Stimulated activated effector memory CD8-positive, alpha-beta T cell treated with anti-CD3 and anti-CD28 coated beads, Interleukin-12 subunit alpha, Interleukin-12 subunit beta, amount 100 ng/mL, for 72 hours (primary cell): ENCODE results near the gene PPP1R26.
A peak's percentile ranks its signal among the peaks of the same experiment; 100 is the strongest.
"Not testable (repeated sequence)": the region's sequence is repeated elsewhere in the genome, so short reads cannot be mapped to it uniquely, and the experiment has no call there.

Experiments used
- ATAC-seq: fragments of 150-1000 bp; cut with Tn5 transposase; 2 replicates; pipeline ENCODE4 v1.10.0; 2021
- DNase-seq, 2 donors: peaks; one replicate each; pipeline ENCODE4 v3.0.0; 2021 to 2022; ENCODE audit warnings: low spot score in 2 of 2
- H3K27ac Mint-ChIP-seq: one replicate; pipeline ENCODE4 v1.8.0; 2022; ENCODE audit warnings: mild to moderate bottlenecking, mixed read lengths
- H3K36me3 Mint-ChIP-seq: one replicate; pipeline ENCODE4 v1.8.0; 2022; ENCODE audit warnings: mild to moderate bottlenecking, mixed read lengths
- H3K4me1 Mint-ChIP-seq: one replicate; pipeline ENCODE4 v1.8.0; 2022; ENCODE audit warnings: mixed read lengths
- H3K4me3 Mint-ChIP-seq: one replicate; pipeline ENCODE4 v1.8.0; 2022; ENCODE audit warnings: mild to moderate bottlenecking, mixed read lengths
- H3K9me3 Mint-ChIP-seq: one replicate; pipeline ENCODE4 v1.8.0; 2022; ENCODE audit warnings: mixed read lengths

PPP1R26 gene

GRCh38 chr9:135528842-135529435 lies 49.4 kb downstream of the PPP1R26 start:
- not testable (repeated sequence) for H3K4me1 Mint-ChIP-seq, H3K9me3 Mint-ChIP-seq, H3K4me3 Mint-ChIP-seq, DNase-seq, ATAC-seq, H3K36me3 Mint-ChIP-seq, H3K27ac Mint-ChIP-seq

DNA sequence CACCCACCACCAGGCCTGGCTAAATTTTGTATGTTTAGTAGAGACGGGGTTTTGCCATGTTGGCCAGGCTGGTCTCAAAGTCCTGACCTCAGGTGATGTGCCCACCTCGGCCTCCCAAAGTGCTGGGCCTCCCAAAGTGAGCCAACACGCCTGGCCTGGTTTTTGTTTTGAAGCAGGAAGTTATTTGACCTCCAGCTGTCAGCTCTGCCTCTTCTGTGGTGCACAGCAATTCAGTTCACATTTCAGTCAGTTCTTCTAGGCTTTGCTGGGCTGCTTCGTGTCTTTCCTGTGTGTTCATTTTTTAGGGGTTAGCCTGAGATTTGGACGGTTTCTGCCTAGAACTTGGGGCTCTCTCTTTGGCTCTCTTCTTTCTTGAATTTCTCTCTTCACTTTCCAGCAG lies 50.6 kb downstream of the PPP1R26 start:
- Mint-ChIP-seq H3K27ac (peak overlapping the region; percentile 24), H3K9me3 (peaks cover 2% of the 10 kb centered on the region), H3K4me3 (no peak overlapping the region), H3K4me1 (peaks cover 9% of the 10 kb centered on the region), H3K36me3 (no peaks in the 10 kb centered on the region)
- ATAC-seq, result peak; percentile 39
- DNase-seq, result no peak

DNA sequence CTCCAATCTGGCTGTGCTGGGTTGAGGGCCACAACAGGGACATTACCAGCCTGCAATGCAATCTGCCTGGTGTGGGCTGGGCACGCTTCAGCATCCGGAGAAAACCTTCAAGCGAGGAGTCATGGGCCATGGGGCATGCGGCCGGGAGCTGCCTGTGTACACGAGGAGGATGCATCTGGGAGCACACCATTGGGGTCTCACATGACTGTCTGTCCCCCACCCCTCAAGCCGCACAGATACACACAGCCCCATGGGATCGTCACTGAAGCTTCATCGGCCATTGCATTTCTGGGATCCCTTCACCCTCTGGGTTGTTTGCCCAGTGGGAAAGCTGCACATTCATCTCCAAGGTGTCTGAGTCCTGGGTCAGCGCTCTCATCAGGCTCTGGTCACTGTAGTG lies 51.5 kb downstream of the PPP1R26 start:
- Mint-ChIP-seq H3K9me3 (peaks cover 2% of the 10 kb centered on the region), H3K36me3 (no peaks in the 10 kb centered on the region), H3K4me1 (peaks cover 9% of the 10 kb centered on the region), H3K27ac (no peak overlapping the region), H3K4me3 (no peak overlapping the region)
- ATAC-seq, result no peak
- DNase-seq, result no peak

- Mint-ChIP-seq H3K36me3 (no peaks in the 10 kb centered on the region), H3K27ac (no peak overlapping the region), H3K4me1 (peaks cover 9% of the 10 kb centered on the region), H3K4me3 (no peak overlapping the region), H3K9me3 (peaks cover 2% of the 10 kb centered on the region)
- no peak for ATAC-seq
- DNase-seq, result no peak
Measured at GRCh38 chr9:135533113-135533512, 53.5 kb downstream of the PPP1R26 start.

- ATAC-seq, result no peak
- Mint-ChIP-seq H3K36me3 (no peaks in the 10 kb centered on the region), H3K4me3 (no peak overlapping the region), H3K9me3 (peaks cover 2% of the 10 kb centered on the region), H3K27ac (no peak overlapping the region), H3K4me1 (peaks cover 9% of the 10 kb centered on the region)
- no peak for DNase-seq
Measured at GRCh38 chr9:135533674-135534073, 54.1 kb downstream of the PPP1R26 start.

DNA sequence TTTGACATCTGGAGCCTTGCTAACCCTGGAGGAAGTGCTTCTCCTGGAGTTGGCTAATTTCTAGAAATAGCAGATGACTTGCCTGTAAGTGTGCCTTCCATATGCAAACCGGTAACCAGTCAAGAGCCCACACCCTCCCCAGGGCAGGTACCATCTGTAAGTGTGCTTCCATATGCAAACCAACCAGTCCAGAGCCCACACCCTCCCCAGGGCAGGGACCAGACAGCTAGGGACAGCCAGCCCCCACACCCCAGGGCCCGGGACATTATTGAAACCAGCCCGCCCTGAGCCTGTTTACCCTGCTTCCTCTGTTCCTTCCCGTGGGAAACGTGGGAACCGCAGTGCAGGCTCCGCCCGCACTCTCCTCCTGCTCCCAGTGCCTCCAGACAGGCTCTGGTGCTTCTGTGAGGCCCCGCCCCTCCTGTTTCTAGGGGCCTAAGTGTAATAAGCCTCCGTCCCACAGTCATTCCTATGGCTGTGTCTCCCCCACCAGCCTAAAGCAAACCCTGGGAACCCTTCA lies 54.7 kb downstream of the PPP1R26 start:
- DNase-seq, H3K36me3 Mint-ChIP-seq, H3K4me3 Mint-ChIP-seq, H3K27ac Mint-ChIP-seq, H3K4me1 Mint-ChIP-seq, H3K9me3 Mint-ChIP-seq, ATAC-seq: not testable (repeated sequence)

DNA sequence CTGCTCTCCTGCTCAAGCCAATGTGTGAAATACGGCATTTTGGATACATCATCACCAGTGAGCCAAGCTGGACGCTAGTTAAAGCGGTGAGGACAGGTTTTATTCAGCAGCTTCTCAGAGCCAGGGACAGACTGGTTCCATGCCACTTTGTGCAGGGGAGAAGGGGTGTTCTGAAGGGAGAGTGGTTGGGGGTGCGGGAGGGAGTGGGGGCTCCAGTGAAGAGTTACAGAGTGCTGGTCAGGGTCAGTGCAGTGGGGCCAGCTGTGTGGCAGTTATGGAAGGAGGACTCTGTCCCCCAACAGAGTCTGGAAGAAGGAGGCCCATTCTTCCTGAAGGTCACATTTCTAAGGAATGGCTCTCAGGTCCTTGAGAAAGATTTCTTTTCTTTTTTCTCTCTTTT lies 55.2 kb downstream of the PPP1R26 start:
- H3K27ac Mint-ChIP-seq, H3K4me1 Mint-ChIP-seq, DNase-seq, ATAC-seq, H3K9me3 Mint-ChIP-seq, H3K36me3 Mint-ChIP-seq, H3K4me3 Mint-ChIP-seq: not testable (repeated sequence)

- not testable (repeated sequence) for H3K4me3 Mint-ChIP-seq, H3K9me3 Mint-ChIP-seq, H3K27ac Mint-ChIP-seq, H3K36me3 Mint-ChIP-seq, ATAC-seq, H3K4me1 Mint-ChIP-seq, DNase-seq
Measured at GRCh38 chr9:135535631-135536030, 56.0 kb downstream of the PPP1R26 start.

- Mint-ChIP-seq H3K4me3 (no peak overlapping the region), H3K9me3 (no peaks in the 10 kb centered on the region), H3K4me1 (no peaks in the 10 kb centered on the region), H3K36me3 (no peaks in the 10 kb centered on the region), H3K27ac (no peak overlapping the region)
- ATAC-seq (peak; percentile 69), DNase-seq (no peak)
Measured at GRCh38 chr9:135536216-135536615, 56.6 kb downstream of the PPP1R26 start.
